HG02588 (cell line): Measurements from ENCODE around the gene GTF2H1.

Experiments used
- ATAC-seq: cut with Tn5 transposase; IDR thresholded peaks from one replicate; pipeline ENCODE4 v1.9.1; 2021; ENCODE audit warnings: mild to moderate bottlenecking, moderate library complexity; ENCODE audit not compliant: unreplicated experiment

The GTF2H1 gene

DNA sequence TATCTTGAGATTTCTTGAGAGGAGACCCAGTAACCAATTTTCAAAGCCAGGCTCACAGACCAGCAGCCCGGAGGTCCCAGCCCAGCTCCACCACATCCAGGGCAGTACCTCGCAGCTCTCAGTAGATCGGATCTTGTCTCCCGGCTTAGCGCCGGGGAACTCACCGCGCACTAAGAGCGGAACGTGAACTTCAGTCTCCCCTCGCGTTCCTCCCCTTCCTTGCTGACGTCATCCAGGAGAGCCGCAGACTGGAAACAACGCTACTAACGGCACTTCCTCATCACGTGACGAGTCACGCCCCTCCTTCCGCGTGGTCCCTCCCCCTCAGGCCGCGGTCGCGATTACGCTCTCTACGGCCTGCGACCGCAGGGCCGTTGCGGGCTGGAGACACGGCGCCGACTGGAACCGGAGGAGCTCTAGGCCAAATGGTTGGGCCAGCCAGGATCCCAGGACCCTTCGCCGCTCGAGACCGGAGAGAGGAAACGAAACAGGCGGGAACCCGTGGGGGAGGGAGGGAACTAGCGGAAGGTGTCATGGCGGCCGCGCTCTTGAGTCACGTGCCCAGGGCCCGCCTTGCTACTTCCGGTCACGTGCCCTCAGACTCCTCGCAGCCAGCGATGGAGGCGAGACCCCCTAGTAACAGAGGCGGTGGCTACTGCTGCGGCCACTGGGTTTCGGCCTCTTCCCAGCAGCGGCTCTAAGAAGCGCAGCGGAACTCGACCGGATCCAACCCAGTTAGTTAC, at the start of gene GTF2H1, which contains the start of gene HPS5:
Gene GTF2H1, plus strand, starts transcription at position 599 of the 743 bp plus-strand sequence. CDS start 10,508 bp downstream, outside the sequence.
Gene HPS5, minus strand, starts transcription at position 172 of the 743 bp plus-strand sequence. CDS start 4,282 bp downstream, outside the sequence.
- peak; percentile 90 for ATAC-seq

DNA sequence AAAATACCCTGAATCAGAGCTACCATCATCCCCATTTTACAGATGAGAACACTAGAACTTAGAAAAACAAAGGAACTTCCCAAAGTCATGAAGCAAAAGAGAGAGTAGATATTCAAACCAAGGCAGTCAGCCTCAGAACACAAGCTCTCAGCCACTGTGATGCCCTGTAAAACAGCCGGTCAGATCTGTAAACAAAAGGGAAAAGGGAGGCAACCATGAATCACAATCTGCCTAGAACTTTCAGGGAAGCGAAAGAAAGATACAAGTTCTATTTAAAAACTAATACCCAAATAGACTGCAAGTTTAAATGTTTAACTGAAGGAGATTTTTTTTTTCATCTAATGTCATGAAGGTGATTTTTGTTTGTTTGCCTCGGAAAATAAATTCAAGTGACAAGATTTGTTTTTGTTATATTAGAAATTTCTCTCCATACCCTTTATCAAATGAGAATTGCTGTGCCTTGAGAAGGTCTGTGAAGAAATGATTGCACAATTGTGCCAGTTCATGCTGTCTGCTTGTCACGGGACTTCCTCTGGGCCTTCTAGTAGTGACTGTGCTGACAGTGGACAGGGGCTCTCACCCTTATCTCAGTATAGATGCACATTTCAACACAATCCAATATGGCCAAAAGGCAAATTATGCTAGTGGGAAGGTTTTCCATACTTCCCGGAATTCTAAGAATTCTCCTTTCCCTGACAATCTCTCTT, 44.6 kb upstream of the GTF2H1 start:
- no peak for ATAC-seq

DNA sequence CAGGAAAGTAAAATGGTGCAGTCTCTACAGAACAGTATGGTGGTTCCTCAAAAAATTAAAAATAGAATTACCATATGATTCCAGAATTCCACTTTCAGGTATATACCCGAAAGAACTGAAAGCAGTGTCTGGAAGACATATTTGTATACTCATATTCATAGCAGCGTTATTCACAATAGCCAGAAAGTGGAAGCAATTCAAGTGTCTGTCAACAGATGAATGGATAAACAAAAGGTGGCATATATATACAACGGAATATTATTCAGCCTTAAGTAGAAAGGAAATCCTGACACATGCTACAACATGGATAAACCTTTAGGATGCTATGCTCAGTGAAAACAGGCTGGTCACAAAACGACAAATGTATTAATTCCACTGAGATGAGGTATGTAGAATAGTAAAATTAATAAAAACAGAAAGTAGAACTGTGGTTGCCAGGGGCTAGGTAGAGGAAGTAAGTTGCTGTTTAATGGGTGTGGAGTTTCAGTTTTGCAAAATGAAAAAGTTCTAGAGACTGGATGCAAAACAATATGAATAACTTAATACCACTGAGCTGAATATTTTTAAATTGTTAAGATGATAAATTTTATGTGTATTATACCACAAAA, 41.8 kb upstream of the GTF2H1 start:
- ATAC-seq, result peak; percentile 88

DNA sequence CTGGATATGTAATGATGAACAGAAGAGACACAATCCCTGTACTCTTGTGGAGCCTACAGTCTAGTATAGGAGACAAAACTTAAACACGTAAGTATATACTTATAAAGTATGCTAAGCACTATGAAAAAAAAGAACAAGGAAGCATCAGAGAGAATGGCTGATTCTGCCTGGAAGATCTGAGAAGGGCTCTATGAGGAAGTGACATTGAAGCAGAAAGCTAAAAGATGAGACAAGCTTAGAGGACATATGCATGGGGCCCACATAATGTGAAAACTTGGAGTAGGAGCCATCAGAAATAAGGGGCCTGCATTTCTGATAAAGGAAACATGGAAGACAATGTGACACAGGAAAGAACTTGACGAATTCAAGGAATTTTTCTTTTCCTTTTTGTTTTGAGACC, 39.7 kb upstream of the GTF2H1 start:
- no peak for ATAC-seq

DNA sequence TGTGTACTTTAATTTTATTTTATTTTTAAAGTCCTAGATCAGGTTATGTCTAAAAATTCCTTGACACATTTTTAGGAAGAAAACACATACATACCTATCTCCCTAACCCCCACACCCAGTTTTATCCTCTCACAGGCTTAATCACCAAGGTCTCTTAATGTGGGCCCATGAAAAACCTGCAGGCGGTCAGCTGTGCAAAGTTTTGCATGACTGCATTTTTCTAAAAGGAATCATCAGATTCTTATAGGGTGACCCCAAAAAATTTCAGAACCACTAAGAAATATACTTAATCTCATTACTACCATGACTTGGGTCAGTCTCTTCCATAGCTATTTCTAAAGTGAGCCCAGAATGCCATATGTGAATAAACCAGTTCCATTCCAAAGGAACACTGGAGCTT, 36.5 kb upstream of the GTF2H1 start:
- no peak for ATAC-seq

DNA sequence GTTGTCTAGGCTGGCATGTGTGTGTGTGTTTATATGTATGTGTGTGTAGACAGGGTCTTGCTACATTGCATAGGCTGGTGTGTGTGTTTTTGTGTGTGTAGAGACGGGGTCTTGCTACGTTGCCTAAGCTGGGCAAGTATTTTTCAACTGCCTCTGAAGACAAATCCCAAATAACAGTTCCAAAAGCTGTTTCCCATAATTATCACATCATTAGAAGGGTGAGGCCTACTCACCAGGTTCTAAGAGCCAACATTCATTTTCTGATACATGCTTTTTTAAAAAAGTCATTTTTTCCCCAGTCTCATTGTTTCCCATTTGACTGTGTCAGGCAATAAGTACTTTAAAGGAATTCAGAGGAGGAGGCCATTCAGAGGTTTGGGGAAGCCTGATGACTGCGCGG, 33.5 kb upstream of the GTF2H1 start:
- ATAC-seq, result no peak

DNA sequence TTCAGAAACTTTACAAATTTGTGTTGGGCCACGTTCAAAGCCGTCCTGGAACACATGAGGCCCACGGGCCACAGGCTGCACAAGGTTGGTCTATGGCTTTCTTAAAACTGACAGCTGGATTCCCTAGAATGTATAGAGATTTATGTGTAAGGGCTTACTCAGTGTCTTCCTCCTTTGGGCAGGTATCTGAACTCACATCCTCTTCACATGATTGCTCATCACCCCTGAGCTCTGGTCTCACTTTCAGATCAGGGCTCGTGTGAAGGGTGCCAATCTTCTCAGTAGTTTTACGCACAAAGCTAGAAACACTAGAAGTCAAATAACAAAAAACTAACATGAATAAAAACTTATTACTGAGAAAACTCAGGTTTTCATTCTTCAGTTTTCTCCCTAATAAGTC, 27.5 kb upstream of the GTF2H1 start:
- no peak for ATAC-seq

DNA sequence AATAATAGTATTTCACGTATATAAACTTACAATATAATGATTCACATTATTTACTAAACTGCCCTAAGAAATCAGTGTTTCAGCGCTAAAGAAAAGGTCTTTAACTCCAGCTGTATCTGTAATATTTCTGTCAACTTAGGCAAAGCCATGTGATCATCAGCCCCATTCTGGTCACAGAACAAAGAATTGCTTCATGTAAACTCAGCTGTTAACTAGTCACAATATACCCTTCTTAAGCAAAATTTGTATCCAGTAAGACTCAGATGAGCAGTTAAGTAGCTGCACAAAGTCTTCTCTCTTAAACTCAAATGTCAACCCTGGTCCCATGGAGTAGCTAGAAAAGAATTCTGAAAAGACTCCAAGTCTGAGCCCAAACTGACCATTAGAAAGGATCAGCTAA, 27.1 kb upstream of the GTF2H1 start:
- no peak for ATAC-seq

DNA sequence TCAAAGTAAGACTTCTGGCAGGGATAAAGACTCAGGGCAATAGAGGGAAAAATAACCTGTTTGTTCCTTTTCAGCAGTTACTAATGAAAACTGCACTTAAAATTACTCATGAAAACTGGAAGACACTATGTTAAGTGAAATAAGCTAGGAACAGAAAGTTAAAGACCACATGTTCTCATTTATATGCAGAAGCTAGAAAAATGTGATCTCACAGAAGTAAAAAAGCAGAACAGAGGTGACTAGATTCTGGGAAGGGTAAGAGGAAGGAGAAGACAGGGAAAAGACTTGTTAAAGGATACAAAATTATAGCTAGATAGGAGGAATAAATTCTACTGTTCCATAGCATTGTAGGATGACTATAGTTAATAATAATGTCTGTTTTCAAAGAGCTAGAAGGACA, 22.6 kb upstream of the GTF2H1 start:
- ATAC-seq, result no peak

DNA sequence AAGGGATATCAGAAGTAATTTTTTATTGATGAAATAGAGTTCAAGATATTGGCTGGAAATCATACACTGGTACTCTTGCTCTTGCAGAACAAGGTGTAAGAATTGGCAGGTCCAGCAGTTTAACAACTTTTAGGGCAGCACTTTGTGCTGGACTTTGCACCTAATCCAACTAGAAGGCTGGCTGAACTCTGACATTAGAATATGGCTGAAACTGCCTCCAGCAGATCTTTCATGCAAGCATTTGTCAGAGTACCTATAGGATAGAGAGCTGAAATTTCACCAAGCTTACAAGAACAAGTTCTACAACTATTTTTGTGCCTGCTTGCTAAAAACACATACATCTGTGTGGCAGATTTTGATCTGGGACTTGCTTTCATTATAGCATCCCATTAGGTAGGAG, 17.6 kb upstream of the GTF2H1 start:
- ATAC-seq, result no peak

DNA sequence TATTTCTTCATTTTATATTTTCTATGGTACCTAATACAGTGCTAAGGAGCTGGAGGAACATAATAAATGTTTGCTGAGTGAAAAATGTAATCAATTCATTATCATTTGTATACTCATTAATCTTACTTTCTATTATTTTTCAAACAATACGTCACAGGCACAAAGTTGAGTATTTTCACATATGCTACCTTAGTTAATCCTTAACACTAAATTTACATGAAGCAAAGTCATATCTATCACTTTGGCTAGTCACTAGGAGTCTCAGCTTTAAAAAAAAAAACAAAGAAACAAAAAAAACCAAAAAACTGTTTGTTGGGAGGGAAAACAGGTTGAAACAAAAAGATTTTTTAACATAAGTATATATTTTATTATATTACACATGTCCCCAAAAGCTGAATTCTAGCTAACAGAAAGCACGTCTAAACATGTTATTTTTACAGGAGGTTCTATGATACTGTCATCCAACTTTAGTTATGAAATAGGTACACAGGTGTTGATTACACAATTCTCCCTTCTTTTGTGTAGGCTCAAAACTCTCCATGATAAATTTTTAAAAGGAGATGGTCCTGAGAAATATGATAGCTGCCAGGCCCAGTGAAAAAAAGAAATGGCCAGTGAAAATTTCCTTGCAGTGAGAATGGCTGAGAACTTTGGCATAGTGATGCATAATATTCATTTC, 14.8 kb upstream of the GTF2H1 start:
- no peak for ATAC-seq

DNA sequence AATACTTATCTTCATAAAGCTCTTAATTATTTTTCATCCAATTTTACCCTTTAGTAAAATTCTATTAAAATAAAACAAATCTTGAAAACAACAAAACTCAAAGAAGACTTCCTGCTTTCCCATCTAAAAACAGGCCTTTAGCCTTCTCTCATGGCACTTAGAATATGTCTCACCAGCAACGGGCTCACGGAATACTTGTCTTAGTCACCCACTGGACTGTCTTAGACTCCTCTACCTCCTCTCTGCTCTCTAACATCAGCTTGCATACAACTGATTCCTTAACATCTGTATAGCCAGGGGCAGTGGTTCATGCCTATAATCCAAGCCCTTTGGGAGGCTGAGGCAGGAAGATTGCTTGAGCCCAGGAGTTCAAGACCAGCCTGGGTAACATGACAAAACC, 14.1 kb upstream of the GTF2H1 start:
- ATAC-seq, result no peak

DNA sequence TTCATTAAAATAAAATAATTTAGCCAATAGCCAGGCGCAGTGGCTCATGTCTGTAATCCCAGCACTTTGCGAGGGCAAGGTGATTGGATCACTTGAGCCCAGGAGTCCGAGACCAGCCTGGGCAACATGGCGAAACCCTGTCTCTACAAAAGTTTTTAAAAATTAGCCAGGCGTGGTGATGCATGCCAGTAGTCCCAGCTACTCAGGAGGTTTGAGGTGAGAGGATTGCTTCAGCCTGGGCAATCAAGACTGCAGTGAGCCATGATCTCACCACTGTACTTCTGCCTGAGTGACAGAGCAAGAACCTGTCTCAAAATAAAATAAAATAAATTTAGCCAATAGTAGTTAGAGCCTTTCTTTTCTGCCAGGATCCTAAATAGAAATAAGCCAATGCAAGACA, 12.7 kb upstream of the GTF2H1 start:
- no peak for ATAC-seq

DNA sequence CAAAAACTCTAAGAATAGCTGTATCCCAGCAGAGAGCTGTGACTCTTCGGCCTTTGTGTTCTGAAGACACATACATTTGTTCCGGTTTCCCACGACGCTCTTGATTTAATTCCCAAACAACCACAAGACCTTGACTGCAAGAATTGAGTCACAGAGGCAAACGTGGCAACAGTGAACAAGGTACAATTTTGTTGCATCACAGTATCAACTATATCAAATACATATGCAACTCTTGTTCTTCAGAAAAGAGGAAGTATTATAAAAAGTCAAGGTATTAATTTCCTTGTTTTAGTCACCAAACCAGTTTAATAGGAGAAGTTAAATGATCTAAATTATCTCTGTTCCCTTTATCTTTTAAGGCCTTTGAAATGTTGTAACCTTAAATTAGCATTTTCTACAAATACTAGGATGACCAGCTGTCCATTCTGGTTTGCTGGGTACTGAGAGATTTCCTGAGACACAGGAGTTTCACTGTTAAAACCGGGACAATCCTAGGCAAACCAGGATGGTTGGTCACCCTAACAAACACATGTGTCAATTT, 11.5 kb upstream of the GTF2H1 start:
- no peak for ATAC-seq

DNA sequence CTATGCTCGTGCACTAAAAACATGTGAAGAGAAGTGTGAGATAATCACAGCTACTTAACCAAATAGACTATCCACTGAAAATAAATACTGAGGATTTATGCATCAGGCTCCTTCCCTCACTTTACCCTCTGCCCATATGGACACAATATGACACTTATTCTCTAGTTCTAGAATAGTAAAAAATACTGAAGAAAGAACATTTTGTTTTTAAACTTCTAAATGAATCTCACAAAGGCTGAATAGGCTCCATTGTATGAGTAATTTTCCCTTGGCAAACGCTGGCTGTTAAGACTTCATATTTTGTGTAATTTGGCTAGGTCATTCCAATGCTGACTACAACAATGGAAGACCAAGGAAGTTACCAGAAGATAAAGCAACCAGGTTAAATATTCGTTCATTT, 10.4 kb upstream of the GTF2H1 start:
- ATAC-seq, result no peak

DNA sequence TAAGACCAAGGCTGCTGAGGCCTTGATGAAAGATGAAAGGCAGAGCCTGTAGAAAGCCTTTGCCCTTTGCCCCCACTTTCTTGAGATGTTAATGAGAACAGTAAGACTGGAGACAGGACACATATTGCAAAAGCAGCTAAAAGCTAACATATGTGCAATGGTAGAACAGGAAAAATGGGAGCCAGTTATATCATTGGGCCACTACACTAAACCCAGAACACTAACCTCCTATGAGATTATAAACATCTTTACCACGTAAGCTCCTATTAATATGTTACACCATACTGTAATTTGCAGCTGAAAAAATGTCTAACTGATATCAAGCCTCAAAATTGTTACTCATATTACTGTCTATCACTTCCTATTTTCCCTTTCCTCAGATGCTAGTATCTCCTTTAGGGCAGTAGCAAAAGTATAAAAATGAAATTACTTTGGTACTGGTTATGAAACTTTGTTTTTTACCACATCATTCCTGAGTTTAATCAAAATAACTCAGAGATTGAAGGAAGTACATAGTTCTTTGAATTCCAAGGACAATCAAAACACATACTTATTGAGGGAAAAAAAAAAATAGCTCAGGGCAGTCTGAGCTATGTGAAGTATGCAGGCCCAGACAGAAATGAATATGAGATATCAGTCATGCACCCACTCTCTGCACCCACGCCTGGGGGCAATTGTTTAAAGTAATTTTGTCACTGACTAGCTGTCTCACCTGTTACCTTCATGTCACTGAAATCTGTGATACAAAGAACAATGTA, 9.5 kb upstream of the GTF2H1 start:
- no peak for ATAC-seq

DNA sequence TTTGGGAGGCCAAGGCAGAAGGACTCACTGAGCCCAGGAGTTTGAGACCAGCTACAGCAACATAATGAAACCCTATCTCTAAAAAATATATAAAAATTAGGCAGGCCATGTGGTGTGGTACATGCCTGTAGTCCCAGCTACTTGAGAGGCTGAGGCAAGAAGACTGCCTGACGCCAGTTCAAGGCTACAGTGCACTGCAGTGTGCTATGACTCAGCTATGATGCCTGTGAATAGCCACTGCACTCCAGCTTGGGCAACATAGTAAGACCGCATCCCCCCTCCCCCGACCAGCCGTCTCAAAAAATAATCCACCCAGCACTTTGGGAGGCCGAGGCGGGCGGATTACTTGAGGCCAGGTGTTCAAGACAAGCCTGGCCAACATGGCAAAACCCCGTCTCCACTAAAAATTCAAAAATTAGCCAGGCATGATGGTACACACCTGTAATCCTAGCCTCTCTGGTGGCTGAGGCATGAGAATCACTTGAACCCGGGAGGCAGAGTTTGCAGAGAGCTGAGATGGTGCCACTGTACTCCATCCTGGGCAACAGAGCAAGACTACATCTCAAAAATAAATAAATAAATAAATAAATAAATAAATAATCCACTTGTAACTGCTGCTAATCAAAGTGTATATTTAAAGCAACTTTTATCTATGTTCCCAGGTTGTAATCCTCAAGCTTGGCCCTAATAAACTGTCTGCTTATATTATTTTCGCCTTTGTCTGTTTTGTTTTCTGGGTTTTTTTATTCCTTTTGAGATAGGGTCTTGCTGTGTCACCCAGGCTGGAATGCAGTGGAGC, 8.2 kb upstream of the GTF2H1 start:
- ATAC-seq, result no peak

DNA sequence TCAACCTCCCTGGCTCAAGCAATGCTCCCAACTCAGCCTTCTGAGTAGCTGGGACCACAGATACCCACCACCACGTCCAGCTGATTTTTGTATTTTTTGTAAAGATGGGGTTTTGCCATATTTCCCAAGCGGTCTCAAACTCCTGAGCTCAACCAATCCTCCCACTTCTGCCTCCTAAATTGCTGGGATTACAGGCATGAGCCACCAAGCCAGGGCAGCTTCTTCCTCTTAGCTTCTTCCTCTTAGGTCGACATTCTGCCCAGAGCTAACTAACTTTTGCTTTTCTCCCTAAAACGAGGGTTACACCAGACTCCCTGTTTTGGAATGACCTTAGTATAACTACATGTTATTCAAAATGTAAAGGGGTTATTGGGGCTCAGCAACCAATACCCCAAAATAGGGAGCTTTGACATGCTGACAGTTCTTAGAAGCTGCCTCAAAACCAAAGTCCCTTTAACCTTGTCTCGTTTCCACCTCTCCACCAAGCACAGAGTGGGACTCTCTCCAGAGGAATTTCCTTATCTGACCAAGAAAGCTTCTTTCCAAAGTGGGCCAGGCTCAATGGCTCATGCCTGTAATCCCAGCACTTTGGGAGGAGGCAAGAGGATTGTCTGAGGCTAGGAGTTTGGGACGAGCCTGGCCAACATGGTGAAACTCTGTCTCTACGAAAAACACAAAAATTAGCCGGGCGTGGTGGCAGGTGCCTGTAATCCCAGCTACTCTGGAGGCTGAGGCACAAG, 7.4 kb upstream of the GTF2H1 start:
- no peak for ATAC-seq

DNA sequence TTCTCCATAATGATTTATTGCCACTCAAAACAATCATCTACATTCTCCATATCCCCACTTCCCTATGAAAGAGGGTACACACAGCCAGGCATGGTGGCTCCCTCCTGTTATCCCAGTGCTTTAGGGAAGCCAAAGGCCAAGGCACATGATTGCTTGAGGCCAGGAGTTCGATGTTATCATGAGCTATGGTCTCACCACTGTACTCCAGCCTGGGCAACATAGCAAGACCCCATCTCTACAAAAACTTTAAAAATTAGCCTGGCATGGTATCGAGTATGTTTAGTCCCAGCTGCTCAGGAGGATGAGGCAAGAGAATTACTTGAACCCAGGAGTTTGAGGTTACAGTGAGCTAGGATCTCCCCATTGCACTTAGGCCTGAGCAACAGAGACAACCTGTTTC, 6.5 kb upstream of the GTF2H1 start:
- ATAC-seq, result no peak
